Right forelimb (tissue), 1 donor: ENCODE measurements around the gene CABLES2.
"Not testable (repeated sequence)": the region's sequence is repeated elsewhere in the genome, so short reads cannot be mapped to it uniquely, and the experiment has no call there.

Experiments
- DNase-seq: peaks from one replicate; pipeline ENCODE4 v3.0.0-alpha.2; 2018

The CABLES2 gene

DNA sequence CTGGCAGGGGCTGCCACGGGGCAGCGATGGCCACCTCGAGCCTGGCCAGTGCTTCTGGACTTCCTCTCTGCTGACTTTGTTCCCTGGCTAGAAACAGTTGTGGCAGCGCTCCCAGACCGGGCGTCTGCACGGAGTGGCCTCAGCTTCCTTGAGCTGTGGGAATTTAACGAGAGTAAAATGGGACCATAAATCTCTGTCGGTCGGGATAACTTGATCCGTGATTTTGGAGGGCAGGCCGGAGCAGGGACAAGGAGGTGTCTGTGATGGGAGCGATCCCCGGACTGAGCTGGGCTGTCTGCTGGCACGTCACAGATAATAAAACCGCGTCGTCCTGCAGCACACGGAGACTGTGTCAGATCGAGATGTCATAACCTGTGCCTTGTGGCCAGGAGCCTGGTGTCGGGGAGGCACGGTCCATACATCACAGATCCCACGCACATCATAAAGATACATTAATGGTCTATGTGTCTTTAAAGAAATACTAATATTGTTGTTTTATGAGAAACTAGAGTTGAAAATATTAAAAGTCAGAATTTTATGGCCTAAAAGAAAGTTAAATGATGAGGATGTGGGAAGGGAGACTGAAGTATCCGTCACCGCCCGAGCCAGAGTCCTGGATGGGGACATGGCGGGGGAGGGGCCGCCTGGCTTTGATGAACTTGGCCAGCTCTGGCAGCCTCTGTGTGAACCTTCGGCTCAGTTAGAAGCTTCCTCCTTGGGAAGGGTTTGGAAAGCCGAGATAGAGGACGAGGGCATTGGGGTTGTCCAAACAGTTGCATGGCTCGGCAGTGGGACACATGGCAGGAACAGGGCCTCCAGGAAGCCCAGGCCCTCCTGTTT is 26.8 kb upstream of the CABLES2 start:
- DNase-seq, result no peak

DNA sequence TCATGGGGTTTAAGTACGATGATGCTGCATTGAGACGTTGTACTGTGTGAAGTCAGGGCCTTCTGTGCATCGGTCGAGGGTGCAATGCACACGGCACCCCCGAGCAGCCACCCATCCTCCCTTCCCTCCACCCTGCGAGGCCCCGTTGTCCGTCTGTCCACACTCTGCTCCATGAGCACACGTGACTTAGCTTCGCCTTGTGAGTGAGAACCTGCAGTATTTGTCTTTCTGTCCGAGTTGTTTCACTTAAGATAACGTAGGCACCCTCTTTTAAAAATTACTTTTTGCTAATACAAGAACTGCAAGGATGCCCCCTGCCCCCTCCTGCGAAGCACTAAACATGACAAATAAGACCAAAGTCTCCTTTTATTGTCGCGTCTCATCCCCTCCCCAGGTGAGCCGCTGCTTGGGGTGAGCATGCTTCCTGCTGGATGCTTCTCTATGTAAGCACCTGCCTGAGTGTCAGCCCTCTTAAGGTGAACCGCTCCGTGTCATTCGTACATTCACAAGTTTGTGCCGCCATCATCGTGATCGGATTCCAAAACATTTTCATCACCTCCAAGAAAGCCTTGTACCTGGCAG is 23.9 kb upstream of the CABLES2 start:
- no peak for DNase-seq

DNA sequence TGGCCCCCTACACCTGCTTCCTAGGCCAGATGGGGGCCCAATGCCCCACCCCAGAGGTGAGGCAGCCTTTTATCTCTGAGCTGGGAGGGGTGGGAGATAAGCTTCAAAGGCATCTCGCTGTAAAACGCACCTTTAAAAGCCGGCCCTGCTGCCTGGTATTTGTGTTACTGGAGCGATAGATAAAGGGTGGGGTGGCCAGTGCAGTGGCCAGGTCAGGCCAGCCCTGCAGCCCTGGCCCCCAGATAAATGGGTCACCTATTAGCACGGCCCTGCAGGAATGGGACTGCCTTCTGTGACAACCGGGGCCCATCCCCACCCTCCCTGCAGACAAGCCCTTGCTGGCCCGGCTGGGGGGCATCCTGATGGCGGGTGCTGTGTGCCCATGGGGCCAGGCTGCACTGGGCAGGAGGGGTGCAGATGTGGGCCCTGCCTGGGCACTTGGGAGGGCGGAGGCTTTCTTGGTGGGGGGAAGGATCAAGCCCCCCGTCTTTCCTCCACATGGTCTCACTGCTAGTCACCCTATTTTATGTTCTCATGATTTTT is 23.3 kb upstream of the CABLES2 start:
- no peak for DNase-seq

DNA sequence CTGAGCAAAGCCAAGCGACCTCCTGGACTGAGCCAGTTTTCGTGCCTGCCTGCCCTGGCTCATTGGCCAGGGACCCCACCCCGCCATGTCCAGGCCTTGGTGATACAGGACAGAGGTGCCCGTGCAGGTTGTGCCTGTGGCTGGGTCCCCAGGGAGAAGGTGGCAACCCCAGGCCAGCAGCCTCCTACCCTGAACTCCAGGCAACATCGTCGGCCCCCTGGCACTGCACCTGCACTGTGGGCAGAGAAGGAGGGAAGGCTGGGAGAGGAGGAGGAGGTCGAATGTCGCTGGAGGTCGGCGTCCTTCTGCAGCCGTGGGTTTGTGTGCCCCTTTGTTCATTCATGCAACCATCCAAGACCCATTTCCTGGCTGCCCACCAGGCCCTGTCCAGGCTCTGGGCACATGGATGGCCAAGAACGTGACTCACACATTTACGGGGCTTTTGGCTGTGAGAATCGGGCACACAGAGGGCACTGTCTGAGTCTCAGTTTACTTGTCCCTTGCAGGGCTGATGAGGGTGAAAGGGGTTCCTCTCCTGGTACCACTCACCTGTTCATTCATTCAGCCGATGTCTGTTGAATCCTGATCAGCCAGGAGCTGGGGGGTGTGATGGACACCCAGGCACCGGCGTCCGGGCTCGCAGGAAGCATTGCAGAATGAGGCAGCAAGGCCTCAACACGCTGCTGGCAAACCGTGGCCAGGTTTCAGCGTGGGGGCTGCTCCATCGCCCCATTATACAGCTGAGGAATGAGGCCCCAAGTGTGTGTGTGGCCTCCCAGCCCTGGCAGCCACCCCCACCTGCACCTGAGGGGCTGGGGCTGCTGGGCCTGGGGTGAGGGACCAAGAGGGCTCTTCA is 22.6 kb upstream of the CABLES2 start:
- no peak for DNase-seq

DNA sequence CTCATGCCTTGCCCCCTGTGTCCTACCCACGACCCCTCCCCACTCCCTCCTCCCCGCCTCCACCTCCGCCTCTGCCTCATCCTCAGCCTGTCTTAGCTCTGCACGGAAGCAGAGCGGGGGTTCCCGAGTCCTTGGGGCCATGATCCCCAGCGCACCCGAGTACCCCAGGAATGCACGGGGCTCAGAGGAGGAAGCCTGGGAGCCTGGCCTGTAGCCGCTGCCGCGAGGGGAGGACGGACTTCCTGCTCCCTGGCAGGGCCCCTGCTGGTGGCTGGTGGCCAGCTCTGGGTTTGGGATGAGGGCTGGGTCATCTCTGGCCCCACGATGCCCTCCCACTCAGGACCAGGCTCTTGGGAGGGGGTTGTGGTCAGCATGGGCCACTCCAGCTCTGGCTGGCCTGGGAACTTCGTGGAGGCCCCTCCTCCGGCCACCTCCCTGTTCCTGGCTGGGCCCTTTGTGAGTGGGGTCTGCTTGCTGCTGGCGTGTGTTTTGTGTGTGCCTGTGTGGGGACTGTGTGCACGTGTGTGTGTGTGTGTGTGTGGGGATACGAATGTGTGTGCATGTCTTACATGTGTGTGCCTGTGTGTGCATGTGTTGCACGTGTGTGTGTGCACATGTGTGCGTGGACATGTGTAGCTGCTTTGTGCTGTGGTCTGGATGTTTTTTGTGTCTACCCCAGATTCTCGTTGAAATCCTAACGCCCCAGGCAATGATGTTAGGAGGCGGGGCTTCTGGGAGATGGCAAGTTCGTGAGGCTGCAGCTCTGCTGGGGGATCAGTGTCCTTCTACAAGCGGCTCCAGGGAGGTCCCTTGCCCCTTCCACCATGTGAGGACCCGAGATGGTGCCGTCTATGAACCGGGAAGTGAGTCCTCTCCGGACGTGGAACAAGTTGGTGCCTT is 21.6 kb upstream of the CABLES2 start:
- no peak for DNase-seq

DNA sequence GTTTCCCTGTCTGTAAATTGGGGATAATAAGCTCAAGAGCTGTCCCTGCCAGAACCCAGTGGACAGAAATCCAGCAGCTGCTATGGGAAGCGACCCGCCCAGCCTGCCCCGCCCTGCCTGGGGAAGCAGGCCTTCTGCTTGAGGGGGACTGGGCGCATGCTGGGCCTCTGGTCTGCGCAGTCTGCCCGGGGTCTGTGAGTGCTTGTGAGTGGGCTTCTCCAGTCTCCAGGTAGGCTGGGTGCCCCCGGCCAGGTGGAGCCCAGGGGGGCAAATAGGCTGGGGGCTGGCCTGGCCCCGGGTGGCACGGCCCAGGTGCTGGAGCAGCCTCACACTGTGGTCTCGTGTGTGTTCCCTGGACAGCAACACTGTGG is 20.9 kb upstream of the CABLES2 start:
- DNase-seq, result no peak

DNA sequence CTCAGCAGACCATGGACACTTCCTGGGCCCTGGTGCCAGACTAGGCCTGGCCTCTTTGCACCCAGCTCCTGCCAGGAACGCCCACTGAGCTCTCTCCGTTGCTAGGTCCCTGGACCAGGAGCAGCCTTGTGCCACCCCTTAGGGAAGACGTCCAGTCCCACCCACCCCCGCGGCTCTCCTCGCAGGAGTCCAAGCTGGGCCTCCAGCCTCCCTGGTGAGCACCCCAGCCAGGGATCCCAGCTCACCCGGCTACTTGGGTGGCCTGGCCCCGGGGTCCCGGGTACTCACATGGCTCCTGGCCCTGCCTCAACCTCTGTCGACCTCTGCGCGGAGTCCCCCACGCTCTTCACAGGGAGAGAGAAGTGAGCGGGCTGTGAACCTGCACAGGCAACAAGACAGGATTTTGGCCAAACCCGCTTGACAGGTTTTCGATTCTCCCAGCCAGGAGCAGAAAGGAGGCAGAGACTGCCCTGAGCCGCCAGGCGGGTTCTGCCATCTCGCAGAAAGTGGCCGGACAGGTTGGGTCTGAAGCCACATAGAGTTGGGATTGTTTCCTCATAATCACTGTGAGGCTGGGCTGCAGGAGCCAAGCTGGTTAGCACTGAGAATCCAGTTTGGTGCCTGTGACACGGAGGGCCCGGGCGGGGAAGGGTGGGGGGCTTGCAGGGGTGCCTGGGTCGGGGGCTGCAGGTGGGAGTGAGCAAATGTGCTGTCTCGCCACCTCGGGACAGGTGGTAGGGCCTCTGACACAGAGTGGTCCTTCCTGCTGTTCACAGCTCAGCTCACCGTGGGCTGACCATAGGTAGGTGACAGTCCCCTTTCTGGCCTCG is 20.3 kb upstream of the CABLES2 start, which contains the start of gene RBBP8NL:
TSS of gene RBBP8NL (minus strand) at position 368 of the 830 bp plus-strand sequence. CDS start 7,892 bp downstream, outside the sequence.
- no peak for DNase-seq

DNA sequence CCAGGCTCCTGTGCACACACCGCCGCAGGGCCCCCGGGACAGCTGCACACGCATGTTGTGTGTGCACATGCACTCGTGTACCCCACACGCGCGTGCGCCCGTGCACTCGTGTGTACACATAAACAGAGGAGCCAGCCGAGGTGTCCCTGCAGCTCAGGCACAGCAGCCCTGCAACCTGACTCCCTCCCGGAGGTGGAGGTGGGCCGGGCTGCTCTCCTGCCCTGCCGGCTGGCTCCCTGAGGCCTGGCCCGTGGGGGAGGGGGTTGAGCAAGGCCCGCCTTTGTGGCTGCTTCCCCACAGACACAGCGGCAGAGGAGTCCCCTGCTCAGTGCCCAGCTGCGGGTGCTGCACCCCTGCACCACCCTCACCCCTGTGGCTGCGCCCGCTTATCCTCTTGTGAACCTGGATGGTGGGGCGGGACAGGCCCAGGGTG is 19.6 kb upstream of the CABLES2 start:
- DNase-seq, result no peak

DNA sequence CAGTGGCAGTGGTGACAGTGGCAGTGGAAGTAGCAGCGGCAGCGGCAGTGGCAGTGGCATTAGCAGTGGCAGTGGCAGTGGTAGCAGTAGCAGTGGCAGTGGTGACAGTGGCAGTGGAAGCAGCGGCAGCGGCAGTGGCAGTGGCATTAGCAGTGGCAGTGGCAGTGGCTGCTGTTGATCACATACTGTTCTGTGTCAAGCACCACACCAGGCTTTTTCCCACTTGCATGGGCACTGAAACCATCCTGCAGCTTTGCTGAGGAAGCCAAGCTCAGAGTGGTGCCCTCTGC is 18.9 kb upstream of the CABLES2 start:
- not testable (repeated sequence) for DNase-seq

DNA sequence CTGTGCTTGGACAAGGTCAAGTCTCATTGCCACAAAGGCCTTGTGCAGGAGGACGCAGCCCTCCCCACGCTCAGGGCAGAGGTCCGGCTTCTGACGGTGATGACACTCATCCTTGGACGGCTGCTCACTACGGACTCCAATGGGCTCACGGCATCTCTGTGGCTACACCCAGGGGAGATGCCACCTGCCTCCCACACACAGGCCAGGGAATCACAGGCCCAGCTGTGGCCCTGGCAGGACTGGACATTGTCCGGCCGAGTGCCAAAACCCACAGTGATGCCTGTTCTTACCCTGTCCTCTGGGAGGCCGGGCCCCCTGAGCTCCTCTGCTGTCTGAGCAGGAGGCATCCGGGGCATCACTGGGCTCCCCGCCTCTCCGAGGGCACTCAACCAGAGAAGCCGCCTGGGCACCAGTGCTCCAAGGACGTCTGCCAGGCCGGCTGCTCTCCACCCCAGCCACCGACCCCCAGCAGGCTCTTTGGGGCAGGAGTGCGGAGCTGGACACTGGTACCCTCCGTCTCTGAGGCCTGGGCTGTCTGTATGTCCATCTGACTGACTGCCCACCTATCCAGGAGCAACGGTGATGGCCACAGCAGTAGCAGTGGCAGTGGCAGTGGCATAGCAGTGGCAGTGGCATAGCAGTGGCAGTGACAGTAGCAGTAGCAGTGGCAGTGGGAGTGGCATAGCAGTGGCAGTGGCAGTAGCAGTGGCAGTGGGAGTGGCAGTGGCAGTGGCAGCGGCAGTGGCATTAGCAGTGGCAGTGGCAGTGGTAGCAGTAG is 18.4 kb upstream of the CABLES2 start:
- no peak for DNase-seq

DNA sequence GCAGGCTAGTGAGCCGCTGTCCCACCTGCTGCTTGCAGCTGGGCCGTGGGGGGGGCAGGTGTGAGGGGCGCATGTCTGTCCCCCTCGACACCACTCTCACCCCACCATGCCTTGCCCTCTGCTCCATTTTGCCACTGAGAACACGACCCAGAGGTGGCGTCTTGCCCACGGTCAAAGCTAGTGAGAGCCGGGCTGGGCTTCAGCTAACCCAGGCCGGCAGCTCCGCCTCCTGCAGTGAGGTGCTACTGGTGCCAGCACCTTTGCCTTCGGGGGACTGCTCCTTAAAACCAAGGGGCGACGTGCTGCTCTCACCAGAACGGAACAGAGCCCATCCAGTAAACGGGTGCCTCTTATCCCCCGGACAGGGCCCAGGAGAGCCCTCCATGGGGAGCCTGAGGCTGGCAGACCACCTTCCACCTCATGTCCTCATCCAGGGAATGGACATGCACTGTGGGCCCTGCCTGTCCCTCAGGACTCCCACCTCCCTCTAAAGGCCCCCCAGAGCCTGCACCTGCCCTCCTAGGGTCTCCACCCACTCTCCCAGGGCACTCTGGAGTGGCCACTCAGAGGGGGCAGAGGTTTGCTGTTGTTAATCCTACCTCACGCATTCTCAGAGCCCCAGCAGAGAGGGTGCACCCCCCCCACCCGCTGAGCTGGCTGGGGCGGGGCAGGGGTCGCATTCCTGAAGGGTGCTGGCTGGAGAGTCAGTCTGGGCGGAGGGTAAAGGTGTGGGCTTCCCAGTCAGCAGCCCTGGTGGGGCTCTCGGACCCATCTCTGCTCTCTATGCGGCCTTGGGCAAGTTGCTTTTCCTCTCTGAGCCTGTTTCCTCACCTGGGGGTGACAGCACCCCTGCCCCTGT is 17.4 kb upstream of the CABLES2 start:
- no peak for DNase-seq

DNA sequence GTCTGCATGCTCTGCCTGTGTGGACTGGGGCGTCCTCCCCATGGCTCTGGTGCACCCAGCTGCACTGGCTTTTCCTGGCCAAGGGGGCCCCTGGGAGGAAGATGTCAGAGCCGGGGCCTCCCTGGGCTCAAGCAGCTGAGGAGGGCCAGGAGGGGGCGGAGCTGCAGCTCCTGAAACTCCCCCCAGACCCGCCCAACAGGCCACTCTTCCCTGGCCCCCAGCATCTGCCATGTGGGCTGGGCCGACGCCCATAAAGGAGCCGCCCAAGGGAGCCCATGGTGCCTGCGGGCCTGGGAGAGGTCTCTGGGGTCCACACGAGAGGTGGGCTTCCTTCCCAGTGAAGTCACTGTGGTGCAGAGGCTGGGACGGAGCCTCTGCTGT is 16.2 kb upstream of the CABLES2 start:
- DNase-seq, result no peak

DNA sequence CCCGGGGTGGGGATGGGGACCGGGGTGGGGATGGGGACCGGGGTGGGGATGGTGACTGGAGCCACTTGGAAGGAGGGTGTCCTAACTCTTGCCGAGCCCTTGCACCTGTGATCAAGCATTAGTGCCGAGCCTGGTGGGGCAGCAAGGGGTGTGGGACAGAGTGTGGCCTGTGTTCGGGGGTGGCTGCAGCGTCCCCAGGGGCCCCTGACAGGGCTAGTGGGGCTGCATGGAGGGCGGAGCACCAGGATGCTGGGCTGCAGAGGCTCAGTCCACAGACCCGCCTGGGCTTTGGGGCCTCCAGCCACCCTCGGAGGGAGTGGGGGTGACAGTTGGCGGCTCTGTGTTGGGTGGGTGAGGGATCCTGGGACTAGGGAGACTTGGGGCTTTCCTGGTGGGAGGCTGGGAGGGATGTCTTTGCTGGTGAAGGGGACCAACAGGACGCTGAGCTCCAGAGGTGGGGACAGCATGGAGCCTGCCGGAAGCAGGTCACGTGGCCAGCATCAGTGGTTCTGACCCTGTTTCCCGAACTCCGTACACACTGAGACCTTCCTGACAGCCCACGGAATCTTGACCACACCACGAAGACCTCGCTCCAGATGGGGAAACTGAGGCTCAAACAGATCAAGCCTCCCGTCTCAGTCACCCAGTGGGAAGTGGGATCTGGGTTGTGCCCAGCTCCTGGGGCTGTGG is 15.7 kb upstream of the CABLES2 start:
- DNase-seq, result no peak

DNA sequence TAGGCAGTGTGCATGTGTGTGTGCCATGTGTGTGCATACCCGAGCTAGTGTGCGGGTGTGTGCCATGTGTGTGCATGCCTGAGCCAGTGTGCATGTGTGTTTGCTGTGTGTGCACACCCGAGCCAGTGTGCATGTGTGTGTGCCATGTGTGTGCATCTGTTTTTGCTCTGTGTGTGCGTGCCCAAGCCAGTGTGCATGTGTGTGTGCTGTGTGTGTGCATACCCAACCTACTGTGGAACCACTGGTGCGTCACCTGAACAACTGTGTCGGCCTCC is 14.6 kb upstream of the CABLES2 start:
- DNase-seq, result no peak

DNA sequence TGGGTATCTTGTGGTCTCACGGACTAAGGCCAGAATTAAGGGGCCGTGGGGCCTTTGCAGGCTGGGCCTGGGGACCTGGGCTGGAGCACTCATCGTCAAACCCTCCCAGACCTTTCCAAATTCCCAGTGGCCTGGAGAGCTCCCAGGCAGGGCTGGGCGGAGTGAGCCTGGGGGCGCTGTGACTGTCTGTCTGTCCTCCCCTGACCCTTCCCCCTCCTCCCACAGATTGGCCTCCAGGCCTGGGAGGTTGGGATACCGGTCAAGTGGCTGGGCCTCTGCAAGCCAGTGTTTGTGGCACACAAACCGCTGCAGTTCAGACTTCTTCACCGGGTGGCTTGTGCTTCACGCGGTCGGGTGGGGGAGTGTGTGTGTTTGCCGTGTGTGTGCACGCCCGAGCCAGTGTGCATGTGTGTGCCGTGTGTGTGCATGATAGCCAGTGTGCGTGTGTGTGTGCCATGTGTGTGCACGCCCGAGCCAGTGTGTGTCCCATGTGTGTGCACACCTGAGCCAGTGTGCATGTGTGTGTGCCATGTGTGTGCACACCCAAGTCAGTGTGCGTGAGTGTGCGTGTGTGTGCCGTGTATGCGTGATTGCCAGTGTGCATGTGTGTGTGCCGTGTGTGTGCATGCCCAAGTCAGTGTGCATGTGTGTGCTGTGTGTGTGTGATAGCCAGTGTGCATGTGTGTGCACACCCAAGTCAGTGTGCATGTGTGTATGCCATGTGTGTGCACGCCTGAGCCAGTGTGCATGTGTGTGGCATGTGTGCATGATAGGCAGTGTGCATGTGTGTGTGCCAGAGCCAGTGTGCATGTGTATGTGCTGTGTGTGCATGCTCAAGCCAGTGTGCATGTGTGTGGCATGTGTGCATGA is 14.0 kb upstream of the CABLES2 start:
- no peak for DNase-seq

DNA sequence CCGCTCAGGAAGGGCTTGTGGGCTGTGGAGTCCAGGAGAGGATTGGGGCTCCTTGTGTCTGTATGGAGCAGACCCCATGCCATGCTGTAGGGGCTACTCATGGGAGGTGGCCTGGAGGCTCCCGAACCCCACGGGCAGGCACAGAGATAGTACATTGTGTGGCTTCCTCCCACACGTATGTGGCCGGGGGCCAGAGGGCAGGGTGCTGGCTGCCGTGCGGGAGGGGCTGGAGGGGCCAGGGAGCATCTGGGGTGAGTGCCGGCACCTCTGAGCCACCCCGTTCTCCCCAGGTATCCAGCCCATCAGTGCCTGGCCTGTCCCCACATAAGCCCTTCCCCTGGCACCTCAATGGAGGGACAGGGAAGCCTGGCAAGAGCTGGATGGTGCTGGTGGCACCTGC is 12.7 kb upstream of the CABLES2 start:
- DNase-seq, result no peak

DNA sequence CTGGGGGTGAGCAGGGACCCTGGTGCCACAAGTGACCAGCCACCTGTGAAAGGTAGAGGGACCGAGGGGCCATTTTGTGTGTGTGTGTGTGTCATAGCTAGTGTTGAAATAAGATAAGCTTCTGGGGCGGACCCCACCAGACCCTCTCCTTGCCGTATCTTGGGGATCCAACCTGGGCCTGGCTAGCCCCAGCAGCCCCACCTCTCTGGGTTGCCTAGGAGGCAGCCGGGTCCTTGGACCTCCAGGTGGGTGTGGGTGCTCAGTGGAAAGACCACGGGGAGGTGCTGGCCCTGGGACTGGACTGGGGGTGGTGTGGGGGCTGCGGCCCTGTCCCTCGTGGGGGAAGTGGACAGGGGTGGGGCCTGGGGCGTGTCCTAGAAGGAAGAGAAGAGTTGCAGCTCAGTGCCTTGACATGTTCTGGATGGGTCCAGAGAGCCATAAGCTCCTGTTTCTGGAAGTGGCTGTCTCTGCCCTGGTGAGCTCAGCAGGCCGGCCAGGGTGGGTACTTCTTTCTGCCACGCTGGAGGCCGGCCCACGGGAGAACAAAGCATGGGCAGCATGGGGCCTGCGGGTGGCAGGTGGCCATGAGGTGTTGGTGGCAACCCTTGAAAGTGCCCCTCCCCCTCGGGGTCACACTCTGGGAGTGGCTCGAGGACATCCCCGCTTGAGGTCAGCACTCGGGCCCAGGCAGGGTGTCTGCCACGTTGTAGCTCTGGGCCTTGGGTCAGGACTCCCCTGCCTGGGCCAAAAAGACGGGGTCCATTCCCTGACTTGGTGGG is 11.8 kb upstream of the CABLES2 start:
- DNase-seq, result no peak
